Uterus (tissue), 4 donors: ENCODE results near the gene CAV2. TPM values are rescaled to one million over a fixed set of nuclear protein-coding genes. Genes with fewer than 3 reads are reported as not detected.
A peak's percentile ranks its signal among the peaks of the same experiment; 100 is the strongest.

Source experiments
- DNase-seq, 2 donors: peaks; one replicate each; pipeline ENCODE4 v3.0.0-alpha.2; 2019 to 2020
- H3K27ac ChIP-seq, 2 donors: fragments of 200-600 bp; sonication (generic); 1 replicate in 1 of 2; 2 replicates in 1 of 2; pipeline ENCODE4 v1.5.1; 2016 to 2018
- H3K27me3 ChIP-seq, 2 donors: fragments of 200-600 bp; sonication (generic); one replicate each; pipeline ENCODE4 v1.5.1; 2018 to 2019; ENCODE audit warnings: control low read depth in 1 of 2
- H3K36me3 ChIP-seq, 2 donors: fragments of 200-600 bp; sonication (generic); one replicate each; pipeline ENCODE4 v1.5.1; 2019; ENCODE audit warnings: control low read depth in 1 of 2
- H3K4me1 ChIP-seq, 2 donors: fragments of 200-600 bp; sonication (generic); one replicate each; pipeline ENCODE4 v1.5.1; 2018 to 2019; ENCODE audit warnings: control low read depth in 1 of 2
- H3K4me3 ChIP-seq, 2 donors: fragments of 200-600 bp; sonication (generic); 1 replicate in 1 of 2; 2 replicates in 1 of 2; pipeline ENCODE4 v1.5.1; 2018 to 2019; ENCODE audit warnings: mild to moderate bottlenecking in 1 of 2
- H3K9me3 ChIP-seq, 2 donors: fragments of 200-600 bp; sonication (generic); one replicate each; pipeline ENCODE4 v1.5.1; 2019; ENCODE audit warnings: control low read depth in 1 of 2
- CTCF ChIP-seq, 4 experiments: fragments of 200-600 bp in 2 of 4; fragments of 450-650 bp in 2 of 4; sonication (generic) in 2 of 4; IDR thresholded peaks; one replicate each; pipeline ENCODE4 v1.5.1; 2016 to 2019; ENCODE audit warnings: antibody characterized with exemption in 4 of 4, mild to moderate bottlenecking in 2 of 4, moderate library complexity in 1 of 4
- POLR2A ChIP-seq, 2 donors: fragments of 450-650 bp; IDR thresholded peaks; one replicate each; pipeline ENCODE4 v1.6.1; 2016; ENCODE audit warnings: antibody characterized with exemption in 2 of 2, mild to moderate bottlenecking in 1 of 2, moderate library complexity in 1 of 2
- intact Hi-C: fragments of 100-400 bp; cut with DNase I; formaldehyde crosslinking; loops from one replicate; pipeline ENCODE4 v1.15.1; 2023; ENCODE audit warnings: low total_unique reads
- total RNA-seq, 4 donors: library from RNA; depleted of rRNA in 3 of 4; stranded (reverse); fragments of >200 nt in 3 of 4; gene quantifications; one replicate each; pipeline versions ENCODE4 v1.1.0 to v1.2.4, GENCODE V29; 2014 to 2023
- donor health status: DM: yes; HTN: yes; CAD: no.

The CAV2 gene
- total RNA-seq, 4 donors from 2014 or later, result 33.3 to 105 (median 86.0) TPM

GRCh38 chr7:116551692-116552091 is 52.2 kb downstream of the CAV2 start:
- Histone ChIP-seq H3K4me3 (no peak overlapping the region), H3K4me1 (peaks cover 5 to 10% of the 10 kb centered on the region in 2 donors), H3K36me3 (no peaks in the 10 kb centered on the region), H3K27ac (peak overlapping the region in 1 of 2 donors; percentile 34), H3K27me3 (no peaks in the 10 kb centered on the region), H3K9me3 (no peaks in the 10 kb centered on the region)
- no peak for DNase-seq
- intact Hi-C loops, result no loop called here
- TF ChIP-seq POLR2A (IDR thresholded peaks at IDR 0.05), result no peak
- TF ChIP-seq CTCF (IDR thresholded peaks at IDR 0.05), result no peak

GRCh38 chr7:116552602-116553001 is 53.1 kb downstream of the CAV2 start:
- H3K4me1 ChIP-seq, result peaks cover 5 to 10% of the 10 kb centered on the region in 2 donors

GRCh38 chr7:116553168-116553964 is 53.8 kb downstream of the CAV2 start:
- DNase-seq, result no peak
- H3K9me3 ChIP-seq, result no peaks in the 10 kb centered on the region
- TF ChIP-seq POLR2A (IDR thresholded peaks at IDR 0.05), result no peak
- TF ChIP-seq CTCF (IDR thresholded peaks at IDR 0.05), result no peak
- H3K4me1 ChIP-seq, result peaks cover 5 to 10% of the 10 kb centered on the region in 2 donors
- H3K4me3 ChIP-seq, result no peak overlapping the region
- intact Hi-C loops, result no loop called here
- H3K27me3 ChIP-seq, result no peaks in the 10 kb centered on the region
- peak overlapping the region; percentile 33 to 57 for H3K27ac ChIP-seq
- H3K36me3 ChIP-seq, result no peaks in the 10 kb centered on the region

More at GRCh38 chr7:116552602-116553001, 53.1 kb downstream of the CAV2 start:
- TF ChIP-seq CTCF (IDR thresholded peaks at IDR 0.05) (no peak), POLR2A (IDR thresholded peaks at IDR 0.05) (no peak)
- Histone ChIP-seq H3K27ac (peak overlapping the region; percentile 33 to 34), H3K9me3 (no peaks in the 10 kb centered on the region), H3K27me3 (no peaks in the 10 kb centered on the region), H3K36me3 (no peaks in the 10 kb centered on the region), H3K4me3 (no peak overlapping the region)
- DNase-seq, result no peak
- intact Hi-C loops, result no loop called here

- H3K36me3 ChIP-seq, result no peaks in the 10 kb centered on the region
- peak in 1 of 2 donors; percentile 29 for DNase-seq
- peaks cover 10 to 11% of the 10 kb centered on the region in 2 donors for H3K4me1 ChIP-seq
- no peaks in the 10 kb centered on the region for H3K27me3 ChIP-seq
- TF ChIP-seq CTCF (IDR thresholded peaks at IDR 0.05) (no peak), POLR2A (IDR thresholded peaks at IDR 0.05) (no peak)
- no peak overlapping the region for H3K4me3 ChIP-seq
- intact Hi-C loops, result no loop called here
- H3K27ac ChIP-seq, result peak overlapping the region; percentile 33 to 57
- no peaks in the 10 kb centered on the region for H3K9me3 ChIP-seq
These were observed 54.9 kb downstream of the CAV2 start for GRCh38 chr7:116554436-116554835.

GRCh38 chr7:116554911-116555310 is 55.4 kb downstream of the CAV2 start:
- Histone ChIP-seq H3K27me3 (no peaks in the 10 kb centered on the region), H3K27ac (peak overlapping the region; percentile 43 to 57), H3K9me3 (no peaks in the 10 kb centered on the region), H3K36me3 (no peaks in the 10 kb centered on the region), H3K4me3 (no peak overlapping the region), H3K4me1 (peaks cover 11 to 13% of the 10 kb centered on the region in 2 donors)
- intact Hi-C loops, result no loop called here
- no peak for TF ChIP-seq POLR2A (IDR thresholded peaks at IDR 0.05)
- TF ChIP-seq CTCF (IDR thresholded peaks at IDR 0.05), result no peak
- DNase-seq, result no peak
